Islet precursor cell (in vitro differentiated cells): Measurements from ENCODE around the gene CALML3.

Source experiments
- DNase-seq: peaks from one replicate; pipeline ENCODE4 v3.0.0-alpha.2; 2018

The CALML3 gene

GRCh38 chr10:5545011-5545410, 20.2 kb downstream of the CALML3 start:
- peak; percentile 27 for DNase-seq

- no peak for DNase-seq
Measured at GRCh38 chr10:5545426-5545777, 20.6 kb downstream of the CALML3 start.

- peak; percentile 52 for DNase-seq
Measured at GRCh38 chr10:5545778-5546710, 21.3 kb downstream of the CALML3 start.

- DNase-seq, result peak; percentile 50
Measured at GRCh38 chr10:5546891-5547680, 22.3 kb downstream of the CALML3 start.

- DNase-seq, result no peak
Measured at GRCh38 chr10:5547681-5547930, 22.8 kb downstream of the CALML3 start.

- DNase-seq, result peak; percentile 85
Measured at GRCh38 chr10:5547931-5548660, 23.3 kb downstream of the CALML3 start.

GRCh38 chr10:5549462-5550249, 24.9 kb downstream of the CALML3 start:
- no peak for DNase-seq

- no peak for DNase-seq
Measured at GRCh38 chr10:5550250-5550545, 25.4 kb downstream of the CALML3 start.

GRCh38 chr10:5550621-5551530, 26.1 kb downstream of the CALML3 start:
- peak; percentile 97 for DNase-seq

- DNase-seq, result peak; percentile 96
Measured at GRCh38 chr10:5551531-5552375, 27.0 kb downstream of the CALML3 start.

- DNase-seq, result peak; percentile 54
Measured at GRCh38 chr10:5552376-5553321, 27.9 kb downstream of the CALML3 start.

- DNase-seq, result peak; percentile 66
Measured at GRCh38 chr10:5553400-5554170, 28.8 kb downstream of the CALML3 start.

- no peak for DNase-seq
Measured at GRCh38 chr10:5555021-5555510, 30.3 kb downstream of the CALML3 start.

GRCh38 chr10:5555881-5556280, 31.1 kb downstream of the CALML3 start:
- peak; percentile 43 for DNase-seq

- DNase-seq, result peak; percentile 72
Measured at GRCh38 chr10:5556576-5556975, 31.8 kb downstream of the CALML3 start.

- no peak for DNase-seq
Measured at GRCh38 chr10:5557040-5557721, 32.4 kb downstream of the CALML3 start.

- DNase-seq, result peak; percentile 53
Measured at GRCh38 chr10:5557799-5558771, 33.3 kb downstream of the CALML3 start.
